HG02798 (cell line): ENCODE results near the gene SLC22A23.

Source experiments
- ATAC-seq: cut with Tn5 transposase; IDR thresholded peaks from one replicate; pipeline ENCODE4 v1.9.1; 2021; ENCODE audit warnings: mild to moderate bottlenecking; ENCODE audit not compliant: unreplicated experiment, poor library complexity

Gene SLC22A23

GRCh38 chr6:3292431-3293197 lies 164.2 kb downstream of the SLC22A23 start:
- no peak for ATAC-seq

DNA sequence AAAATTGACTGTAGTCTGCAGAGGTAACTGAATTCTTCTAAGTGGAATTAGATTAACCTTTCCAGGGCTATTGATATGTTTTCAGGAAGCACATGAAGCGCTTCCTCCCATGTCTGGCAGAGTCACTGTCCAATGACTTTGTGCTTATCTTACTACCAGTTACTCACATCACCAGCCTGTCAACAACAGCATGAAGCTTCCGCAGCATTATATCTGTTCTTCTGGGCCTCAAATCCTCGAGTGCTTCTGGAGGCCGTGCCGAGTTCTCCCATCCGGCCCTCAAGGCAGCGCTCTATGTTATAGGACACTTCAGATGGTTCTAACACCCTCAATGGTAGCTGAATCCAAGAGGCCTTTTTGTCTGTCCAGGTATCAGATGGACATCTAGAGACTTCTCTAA lies 164.9 kb downstream of the SLC22A23 start:
- ATAC-seq: no peak

DNA sequence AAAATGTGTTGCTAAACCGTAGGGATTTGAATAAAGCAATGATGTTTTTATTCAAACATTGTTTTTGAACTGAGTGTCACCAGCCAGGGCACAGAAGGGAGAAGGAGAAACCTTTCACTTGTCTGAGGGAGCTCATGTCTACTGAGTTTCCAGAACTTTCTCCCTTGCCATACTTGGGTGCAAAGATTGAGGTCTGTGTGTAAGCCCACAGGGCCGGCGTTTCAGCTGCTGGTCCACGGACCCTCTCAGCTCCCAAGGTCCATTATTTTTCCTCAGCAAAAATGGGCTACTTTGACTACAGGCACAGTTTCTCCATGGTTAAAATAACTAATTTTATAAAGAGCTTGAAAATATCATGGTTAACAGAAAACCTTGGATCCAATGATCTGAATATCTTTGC lies 165.5 kb downstream of the SLC22A23 start:
- ATAC-seq: no peak

DNA sequence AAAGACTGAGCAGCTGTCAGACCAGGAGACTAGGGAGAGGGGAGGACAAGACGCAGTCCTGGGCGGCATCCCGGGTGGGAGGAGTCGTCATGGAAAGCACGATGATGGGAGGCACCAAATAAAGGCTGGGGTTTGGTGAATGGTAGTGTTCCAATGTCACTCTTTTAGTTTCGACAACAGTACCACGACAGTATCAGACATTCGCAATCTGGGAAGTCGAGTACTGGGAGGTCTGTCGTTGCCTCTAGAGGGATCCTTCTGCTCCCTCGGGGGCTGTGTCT lies 166.0 kb downstream of the SLC22A23 start:
- ATAC-seq: no peak

- ATAC-seq: no peak
These were observed 166.5 kb downstream of the SLC22A23 start for GRCh38 chr6:3290149-3290930.

DNA sequence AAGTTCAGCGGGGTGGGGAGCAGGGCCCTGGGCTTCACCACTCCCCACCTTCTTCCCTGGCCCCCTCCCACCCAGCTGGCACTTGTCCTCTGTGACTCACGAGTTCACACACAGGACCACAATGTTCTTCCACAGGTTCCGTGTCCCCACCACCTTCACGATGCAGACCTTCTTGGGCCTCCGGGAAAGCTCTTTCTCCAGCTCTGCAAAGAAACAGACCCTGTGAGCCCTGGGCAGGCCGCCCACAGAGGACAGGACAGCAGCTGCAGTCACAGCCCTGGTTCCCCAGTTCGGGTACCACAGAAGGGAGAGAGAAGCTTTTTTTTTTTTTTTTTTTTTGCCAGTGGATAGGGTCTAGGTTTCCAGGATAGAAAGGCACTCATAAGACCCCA lies 167.2 kb downstream of the SLC22A23 start:
- ATAC-seq: no peak

GRCh38 chr6:3288711-3289663 lies 167.9 kb downstream of the SLC22A23 start:
- ATAC-seq: no peak

DNA sequence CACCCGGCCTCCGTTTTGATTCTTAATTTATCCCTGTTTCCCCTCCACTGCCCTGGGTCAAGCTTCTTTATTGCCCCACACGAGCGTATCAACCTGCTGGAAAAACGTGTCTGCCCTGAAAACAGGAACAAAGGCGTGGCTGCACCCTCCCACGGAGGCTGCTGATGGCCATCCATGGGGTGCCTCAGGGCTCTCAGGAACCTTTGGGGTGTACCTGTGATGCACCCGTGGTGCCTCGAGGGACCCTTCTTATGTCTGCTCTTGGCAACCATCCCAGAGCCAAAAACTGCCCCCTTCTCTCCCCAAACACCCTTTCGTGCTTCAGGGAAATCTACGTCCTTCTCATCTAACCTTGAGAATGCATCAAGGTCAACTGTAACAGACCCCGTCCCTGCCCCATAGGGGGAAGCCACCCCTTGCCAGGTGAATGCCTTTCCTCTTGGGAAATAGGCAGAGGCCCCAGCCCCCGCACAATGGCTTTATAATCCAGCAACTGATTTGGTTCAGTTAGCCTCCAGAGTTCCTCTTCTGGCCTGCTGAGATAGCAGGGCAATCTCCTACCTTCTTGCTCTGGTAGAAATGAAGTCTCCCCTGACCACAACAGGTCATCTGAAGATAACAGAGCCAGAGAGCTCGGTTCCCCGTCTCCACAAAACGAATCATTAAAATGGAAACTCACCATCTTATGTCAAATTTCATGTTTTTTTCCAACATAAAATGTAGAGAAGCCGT lies 168.7 kb downstream of the SLC22A23 start:
- no peak for ATAC-seq

DNA sequence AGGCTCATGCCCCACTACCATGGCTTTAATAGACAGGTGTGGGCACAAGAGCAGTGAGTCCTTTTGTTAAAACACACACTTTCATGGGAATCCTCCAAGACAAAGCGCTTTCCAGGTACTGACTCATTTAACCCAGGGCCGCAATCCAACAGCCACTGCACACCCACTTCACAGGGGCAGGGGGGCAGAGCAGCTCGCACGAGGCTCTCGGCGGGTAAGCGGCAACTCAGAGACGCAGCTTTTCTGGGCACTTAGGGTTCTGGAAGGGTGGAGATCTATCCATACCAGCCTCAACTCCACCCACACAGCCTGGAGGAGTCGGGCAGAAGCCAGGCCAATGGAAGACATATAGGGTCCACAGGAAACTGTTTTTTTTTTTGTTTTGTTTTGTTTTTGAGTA lies 169.5 kb downstream of the SLC22A23 start:
- no peak for ATAC-seq

GRCh38 chr6:3286641-3287171 lies 170.1 kb downstream of the SLC22A23 start:
- ATAC-seq: no peak

DNA sequence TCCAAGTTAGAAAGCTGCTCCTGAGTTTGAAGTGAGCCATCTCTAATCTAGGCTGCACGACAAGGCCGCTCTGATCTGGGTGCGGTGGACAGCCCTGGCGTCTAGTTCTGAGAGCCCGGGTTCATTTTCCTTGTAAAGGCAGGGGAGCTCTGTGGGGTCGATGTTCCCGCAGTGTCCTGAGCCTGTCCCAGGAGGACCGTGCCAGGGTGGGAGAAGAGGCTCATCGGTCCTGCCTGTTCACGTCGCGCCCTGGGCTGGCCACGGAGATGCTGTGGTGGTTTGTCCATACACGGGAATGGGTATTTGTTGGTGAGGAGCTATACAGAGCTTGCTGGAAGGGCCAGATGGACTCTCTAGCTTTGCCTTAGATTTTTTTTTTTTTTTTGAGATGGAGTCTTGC lies 171.1 kb downstream of the SLC22A23 start:
- ATAC-seq: no peak

DNA sequence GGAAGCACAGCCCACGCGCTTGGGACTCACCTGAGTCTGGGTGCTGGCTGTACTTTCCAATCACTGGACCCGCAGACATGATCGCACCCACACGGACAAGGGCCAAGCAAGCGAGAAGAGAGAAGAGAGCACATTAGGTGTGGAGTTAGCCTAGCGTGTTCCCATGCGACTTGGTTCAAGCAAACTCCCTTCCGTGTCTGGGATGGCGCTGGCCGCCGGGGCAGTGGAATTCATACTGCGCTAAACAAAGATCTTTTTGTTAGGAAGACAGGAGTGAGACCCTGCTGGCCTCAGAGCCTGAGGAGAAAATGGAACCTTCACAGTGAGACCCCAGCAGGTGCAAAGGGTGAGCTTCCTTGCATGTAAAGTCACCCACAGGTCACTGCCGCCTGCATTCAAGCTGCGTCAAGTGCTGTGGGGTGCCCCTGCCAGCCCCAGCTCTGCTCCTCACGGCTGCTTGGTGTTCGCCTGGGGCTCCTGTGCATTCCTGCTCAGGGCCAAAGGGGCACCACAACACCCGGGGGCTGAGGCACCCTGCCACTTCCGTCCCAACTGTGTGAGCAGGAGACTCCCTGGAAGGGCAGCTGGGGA lies 171.7 kb downstream of the SLC22A23 start:
- no peak for ATAC-seq

DNA sequence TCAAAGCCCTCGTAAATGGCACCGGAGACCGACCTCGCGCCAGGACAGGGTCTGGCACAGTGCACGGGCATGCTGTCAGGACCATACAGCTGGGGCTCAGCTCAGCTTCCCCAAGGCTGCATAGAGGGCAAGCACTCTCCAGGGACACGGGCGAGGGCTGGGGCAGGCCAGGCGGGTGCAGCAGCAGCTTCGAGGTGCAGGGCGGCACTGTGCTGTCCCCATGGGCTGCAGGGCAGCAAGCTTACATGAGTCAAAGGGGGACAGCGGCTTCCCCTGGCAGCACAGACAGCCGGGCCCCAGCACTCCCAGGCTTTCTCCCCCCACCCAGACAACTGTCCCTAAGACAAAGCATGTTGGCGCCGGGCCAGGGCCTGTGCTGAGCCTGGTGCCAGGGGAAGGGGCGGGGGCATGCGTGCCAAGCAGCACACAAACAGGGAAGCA lies 172.4 kb downstream of the SLC22A23 start:
- no peak for ATAC-seq

DNA sequence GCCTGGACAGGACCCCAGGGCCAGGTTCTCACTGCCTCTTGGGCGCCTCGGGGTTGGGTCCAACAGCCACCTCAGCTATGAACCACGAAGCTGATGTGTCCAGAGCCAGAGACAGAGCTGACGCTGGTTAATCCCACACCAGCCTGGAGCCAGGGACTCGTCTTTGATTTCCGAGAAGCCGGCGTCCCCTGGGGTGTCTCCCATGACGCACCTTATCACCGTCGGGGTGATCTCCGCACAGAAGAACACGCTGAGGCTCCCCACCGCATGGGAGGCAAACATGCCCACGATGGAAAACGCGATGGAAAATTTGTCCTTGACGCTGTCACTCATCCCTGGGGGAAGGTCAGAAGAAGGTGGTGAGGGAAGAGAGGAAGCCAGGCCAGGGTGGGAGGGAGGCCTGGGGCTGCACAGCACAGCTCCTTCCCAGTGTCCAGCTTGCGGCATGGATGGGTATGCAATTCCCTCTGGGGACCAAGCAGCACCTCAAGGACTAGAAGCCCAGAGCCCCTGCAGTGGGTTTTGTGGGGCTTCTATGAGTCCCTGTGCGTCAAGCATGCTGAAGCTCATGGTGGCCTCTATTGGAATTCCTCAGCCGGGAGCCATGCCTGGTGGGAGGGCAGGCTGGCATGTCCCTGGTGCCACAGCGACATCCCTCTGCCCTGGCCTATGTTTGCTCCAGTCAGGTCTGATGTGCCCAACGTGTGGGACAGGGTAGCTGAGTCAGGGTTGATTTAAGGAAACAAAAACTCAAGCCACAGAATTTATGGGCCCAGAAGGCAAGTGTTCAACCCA lies 173.0 kb downstream of the SLC22A23 start:
- ATAC-seq: no peak

DNA sequence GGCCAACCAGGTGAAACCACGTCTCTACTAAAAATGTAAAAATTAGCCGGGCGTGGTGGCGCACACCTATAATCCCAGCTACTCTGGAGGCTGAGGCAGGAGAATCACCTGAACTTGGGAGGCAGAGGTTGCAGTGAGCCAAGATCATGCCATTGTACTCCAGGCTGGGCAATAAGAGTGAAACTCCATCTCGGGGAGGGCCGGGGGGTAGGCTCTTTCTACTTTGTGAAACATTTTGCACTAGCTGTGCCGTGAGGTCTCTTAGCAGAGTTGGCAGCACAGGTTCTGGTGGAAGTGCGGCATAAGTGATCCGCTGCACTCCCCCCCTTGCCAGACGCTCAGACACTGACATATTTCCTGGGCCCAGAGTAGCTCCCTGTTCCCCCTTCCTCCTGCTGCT lies 173.6 kb downstream of the SLC22A23 start:
- no peak for ATAC-seq

DNA sequence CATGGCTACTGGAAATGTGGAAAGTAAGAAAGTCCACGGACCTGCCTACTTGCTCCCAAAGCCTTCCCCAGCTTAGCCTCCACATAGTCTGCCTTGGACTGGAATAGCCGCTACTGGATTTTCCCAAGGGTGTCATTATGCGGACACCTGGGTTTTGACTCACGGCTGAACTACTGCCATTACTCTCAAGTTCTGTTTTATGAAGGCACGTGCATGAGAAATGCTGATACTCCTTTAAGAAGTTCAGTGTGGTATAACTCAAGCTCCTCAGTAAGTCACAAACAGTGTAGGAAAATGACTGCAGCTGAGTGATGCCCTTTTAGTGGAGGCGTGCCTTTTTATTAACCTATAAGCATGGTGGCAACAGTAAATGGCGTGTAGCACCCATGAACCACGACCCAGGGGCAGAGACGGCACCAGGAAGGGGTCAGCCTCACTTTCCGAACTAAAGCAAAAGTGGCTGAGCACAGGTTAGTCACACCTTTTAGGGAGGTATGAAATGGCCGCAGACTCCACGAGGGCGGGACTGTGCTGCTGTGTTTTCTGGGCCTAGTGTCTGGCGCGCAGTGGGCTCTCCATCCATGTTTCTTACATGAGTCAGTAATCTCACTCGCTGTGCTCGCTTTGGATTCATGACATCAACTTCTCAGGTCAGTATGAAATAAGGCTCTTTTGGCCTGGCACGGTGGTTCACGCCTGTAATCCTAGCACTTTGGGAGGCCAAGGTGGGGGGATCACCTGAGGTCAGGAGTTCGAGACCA lies 174.2 kb downstream of the SLC22A23 start:
- no peak for ATAC-seq

DNA sequence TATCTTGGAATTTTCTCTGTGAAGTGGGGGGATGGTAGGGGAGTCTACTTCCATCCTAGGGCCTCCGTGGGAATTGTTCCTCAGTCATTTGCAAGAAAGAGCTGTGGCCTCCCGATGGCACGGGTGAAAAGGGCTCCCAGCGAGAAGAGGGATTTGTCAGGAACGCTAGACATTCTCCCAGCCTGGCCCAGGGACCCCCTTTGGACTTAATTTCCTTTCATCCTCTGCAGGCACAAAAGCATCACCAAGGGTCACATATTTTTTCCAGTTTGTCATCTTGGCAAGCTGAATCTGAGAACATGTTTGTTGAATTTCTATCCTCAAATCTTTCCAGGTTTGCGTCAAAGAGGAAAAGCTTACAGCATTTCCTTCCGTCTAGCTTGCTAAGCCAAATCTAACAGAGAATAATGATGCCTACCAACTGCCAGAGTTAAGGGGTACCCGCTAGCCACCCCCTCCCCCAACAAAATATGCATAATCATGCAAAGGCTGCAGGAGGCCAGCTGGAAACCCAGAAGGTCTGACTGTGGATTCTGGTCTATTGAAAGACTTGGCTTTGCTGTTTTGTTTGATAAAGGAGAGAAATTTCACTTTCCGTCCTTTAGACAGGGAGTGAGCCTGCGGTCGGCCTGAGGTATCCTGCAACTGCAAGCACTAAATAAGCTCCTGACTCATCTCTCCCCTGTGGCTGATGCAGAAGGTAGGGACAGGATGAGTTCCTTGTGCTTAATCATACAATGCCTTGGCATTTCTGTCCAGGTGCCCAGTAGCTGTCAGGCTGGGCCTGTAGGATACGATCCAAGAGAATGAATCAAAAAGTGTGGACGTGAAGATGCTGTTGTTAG lies 175.0 kb downstream of the SLC22A23 start:
- ATAC-seq: no peak
